Left hindlimb (tissue), 1 donor: ENCODE measurements around the gene ACSL4.
"Not testable (repeated sequence)": the region's sequence is repeated elsewhere in the genome, so short reads cannot be mapped to it uniquely, and the experiment has no call there.

Source experiments
- DNase-seq: peaks from one replicate; pipeline ENCODE4 v3.0.0-alpha.2; 2018

The ACSL4 gene

DNA sequence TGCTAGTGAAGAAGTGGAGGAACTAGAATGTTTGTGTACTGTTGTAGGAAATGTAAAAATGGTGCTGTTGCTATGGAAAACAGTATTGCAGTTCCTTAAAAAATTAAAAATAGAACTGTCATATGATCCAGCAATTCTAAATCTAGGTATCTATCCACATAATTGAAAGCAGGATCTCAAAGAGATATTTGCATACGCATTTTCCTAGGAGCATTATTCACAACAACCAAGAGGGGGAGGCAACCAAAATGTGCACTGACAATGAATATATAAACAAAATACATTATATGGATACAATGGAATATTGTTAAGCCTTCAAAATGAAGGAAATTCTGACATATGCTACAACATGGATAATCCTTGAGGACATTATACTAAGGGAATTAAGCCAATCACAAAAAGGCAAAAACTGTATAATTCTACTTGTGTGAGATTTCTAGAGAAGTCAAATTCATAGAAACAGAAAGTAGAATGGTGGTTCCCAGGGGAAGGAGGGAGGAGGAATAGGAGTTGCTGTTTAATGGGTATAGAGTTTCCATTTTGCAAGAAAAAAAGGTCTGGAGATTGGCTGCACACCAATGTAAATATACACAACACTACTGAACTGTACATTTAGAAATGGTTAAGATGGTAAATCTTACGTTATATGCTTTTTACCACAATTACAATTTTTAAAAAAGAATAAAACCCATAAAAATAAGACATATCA lies 72.5 kb downstream of the ACSL4 start:
- DNase-seq = no peak

DNA sequence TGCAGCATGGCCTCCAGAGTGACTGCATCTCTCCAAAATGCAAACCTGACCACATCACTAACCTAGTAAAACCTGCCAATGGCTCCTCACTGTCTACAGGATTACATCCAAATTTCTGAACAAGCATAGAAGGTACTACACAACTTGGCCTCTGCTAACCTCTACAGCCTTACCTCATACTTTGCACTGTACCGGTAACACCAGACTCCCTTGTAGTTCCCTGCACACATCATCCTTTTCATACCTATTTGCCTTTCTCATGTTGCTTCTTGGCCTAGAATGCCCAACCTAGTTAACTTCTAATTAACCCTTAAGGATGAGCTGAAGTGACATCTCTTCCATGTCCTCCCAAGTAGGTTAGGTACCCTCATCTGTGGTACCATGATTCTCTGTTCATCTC lies 74.7 kb downstream of the ACSL4 start:
- DNase-seq = no peak

DNA sequence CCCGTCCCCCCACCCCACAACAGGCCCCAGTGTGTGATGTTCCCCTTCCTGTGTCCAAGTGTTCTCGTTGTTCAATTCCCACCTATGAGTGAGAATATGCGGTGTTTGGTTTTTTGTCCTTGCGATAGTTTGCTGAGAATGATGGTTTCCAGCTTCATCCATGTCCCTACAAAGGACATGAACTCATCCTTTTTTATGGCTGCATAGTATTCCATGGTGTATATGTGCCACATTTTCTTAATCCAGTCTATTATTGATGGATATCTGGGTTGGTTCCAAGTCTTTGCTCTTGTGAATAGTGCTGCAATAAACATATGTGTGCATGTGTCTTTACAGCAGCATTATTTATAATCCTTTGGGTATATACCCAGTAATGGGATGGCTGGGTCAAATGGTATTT lies 75.7 kb downstream of the ACSL4 start:
- not testable (repeated sequence) for DNase-seq

DNA sequence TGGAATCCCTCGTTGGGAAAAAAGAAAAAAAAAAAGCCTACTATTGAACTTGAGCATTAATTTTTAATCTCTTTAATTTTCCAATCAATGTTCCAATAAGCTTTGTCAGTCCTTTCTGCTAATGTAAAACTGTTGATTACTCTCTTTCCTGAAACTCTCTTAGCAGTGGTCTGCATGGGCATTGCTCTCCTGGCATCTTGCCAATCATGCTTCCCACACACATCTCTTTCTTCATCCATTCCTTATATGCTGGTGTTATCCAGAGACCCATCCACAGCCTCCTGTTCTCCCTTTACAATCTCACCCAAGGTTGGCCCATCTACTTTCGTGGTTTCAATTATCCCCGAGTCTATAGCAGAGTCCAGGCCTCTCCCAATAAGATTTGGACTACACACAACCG lies 76.3 kb downstream of the ACSL4 start:
- DNase-seq = no peak

DNA sequence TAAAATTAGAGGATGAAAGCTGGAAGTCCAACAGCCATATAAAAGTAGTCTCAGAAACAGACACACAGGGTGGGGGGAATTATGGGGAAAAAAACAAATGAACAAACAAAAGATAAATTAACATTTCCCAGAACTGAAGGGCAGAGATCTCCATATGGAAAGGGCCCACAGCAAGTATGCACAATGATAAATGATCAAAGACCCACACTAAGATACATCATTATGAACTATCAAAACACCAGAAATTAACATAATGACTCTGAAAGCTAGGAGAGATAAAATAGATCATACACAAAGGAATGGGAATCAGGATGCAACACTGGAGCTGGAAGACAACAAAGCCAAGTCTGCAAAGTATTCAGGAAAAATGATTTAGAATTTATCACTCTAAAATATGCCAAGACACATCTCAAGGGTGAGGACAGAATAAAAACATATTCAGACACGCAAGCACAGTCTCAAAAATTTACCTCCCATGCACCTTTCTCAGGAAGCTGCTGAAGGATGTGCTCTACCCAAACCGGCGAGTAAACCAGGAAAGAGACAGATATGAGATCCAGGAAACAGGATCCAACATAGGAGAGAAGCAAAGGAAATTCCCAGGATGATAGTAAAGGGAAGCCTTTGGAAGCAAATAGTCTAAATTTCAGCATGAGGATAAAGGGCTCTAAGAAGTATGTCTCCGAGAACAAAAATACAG lies 77.4 kb downstream of the ACSL4 start:
- DNase-seq = no peak

DNA sequence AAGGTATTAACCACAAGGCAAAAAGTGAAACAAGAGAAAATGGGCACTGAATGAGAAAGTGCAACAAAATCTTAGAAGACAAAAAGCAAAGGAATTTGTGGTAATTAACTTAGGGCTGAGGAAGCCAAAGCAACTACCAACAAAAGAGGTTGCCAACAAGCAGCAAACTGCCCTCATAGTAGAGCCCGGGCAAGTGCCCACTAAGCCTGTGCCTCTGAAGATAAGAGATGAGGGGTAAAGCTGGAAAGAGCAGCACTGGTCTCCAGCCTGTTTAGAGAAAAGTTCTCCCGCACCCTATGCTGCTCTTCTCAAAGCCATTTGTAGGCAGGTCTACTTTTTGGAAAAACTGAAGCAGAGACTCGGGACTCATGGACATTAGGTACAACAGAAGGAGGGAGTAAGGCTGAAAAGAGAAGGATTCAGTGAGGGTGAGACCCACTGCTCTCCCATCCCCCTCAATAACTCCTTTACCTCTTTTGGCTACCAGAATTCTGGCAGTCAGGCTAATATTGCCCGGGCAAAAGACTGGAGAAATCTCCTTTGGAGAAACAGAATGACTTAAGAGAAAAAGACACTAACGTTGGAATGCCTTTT lies 78.4 kb downstream of the ACSL4 start:
- no peak for DNase-seq

DNA sequence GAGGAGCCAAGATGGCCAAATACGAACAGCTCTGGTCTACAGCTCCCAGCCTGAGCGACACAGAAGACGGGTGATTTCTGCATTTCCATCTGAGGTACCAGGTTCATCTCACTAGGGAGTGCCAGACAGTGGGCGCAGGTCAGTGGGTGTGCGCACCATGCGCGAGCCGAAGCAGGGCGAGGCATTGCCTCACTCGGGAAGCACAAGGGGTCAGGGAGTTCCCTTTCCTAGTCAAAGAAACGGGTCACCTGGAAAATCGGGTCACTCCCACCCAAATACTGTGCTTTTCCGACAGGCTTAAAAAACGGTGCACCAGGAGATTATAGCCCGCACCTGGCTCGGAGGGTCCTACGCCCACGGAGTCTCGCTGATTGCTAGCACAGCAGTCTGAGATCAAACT lies 88.4 kb downstream of the ACSL4 start:
- not testable (repeated sequence) for DNase-seq

DNA sequence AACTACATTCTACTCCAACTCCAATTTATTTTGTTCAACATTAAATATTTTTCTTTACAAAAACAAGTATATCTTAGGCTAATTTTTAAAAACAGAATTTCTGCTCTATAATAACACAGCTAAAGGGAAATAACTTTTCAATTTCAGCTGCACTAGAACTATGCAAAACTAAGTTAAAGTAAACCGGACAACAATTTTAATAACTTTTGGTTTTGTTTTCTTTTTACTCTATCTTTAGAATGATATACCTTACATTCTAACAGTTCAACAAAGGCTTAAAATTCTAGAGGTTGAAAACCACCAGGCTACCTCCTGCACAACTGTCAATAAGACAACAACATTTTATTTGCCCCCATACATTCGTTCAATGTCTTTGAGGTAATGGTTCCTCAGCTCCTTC lies 89.4 kb downstream of the ACSL4 start:
- DNase-seq = no peak

DNA sequence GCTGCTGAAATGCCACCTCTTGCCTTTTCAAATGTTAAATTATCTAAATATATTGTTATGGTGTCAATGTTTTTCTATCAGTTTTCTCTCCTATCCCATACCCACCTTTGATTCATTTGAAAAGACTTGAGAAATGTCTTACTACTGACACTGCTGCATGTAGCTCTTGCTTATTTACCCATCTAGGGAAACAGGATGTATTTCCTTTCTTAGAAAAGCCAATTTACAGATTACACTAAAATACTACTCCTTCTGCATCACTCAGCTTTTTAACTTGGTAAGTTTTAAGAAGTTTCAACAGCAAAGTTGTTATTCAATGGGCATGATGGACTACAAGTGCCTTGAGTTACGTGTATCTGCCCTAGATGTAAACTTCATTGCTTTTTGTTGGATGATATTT lies 94.9 kb downstream of the ACSL4 start:
- DNase-seq = no peak

DNA sequence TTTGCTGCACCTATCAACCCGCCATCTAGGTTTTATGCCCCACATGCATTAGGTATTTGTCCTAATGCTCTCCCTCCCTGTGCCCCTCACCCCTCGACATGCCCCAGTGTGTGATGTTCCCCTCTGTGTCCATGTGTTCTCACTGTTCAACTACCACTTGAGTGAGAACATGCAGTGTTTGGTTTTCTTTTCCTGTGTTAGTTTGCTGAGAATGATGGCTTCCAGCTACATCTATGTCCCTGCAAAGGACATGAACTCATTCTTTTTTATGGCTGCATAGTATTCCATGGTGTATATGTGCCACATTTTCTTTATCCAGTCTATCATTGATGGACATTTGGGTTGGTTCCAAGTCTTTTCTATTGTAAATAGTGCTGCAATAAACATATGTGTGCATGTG lies 95.6 kb downstream of the ACSL4 start:
- DNase-seq = not testable (repeated sequence)

DNA sequence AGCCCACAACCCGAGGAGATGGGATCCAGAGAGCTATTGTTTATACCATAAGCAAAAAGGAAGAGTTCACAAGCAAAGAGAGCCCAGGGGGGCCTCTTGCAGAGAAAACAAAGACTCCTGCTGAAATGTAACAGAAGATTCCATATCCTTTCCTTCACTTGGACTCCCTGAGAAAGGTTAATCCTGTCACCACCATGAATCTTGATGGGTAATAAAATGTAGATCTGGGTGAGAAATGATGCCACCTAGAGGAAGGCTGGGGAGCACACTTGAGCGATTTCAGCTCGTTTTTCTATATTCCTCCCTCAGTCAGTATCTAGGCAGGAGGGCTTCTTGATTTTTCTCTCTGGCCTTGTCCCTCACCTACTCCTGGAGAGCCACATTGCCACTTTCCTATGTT lies 97.9 kb downstream of the ACSL4 start:
- DNase-seq = no peak

DNA sequence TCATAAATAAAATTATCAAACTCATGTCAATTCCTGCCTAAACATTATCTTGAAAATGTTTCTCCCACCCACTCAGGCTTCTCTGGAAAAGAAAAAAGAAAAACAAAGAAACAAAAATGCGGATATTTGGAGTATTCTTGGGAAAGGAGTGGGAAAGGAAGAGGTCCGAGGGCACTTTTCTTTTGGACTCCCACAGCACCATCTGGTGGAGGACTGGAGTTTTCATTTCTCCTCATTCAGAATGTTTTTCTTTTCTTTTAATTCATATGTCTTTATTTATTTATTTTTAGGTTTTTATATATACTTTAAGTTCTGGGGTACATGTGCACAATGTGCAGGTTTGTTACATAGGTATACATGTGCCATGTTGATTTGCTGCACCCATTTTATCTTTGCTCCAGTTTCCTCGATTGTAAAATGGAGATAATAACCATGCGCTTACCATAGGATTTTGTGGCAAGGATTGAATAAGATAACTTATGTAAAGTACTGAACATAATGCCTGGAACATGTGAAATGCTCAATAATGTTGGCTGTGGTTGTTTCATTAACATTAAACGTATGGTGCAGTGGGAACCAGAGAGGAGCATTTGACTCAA lies 100.1 kb downstream of the ACSL4 start:
- DNase-seq = no peak

DNA sequence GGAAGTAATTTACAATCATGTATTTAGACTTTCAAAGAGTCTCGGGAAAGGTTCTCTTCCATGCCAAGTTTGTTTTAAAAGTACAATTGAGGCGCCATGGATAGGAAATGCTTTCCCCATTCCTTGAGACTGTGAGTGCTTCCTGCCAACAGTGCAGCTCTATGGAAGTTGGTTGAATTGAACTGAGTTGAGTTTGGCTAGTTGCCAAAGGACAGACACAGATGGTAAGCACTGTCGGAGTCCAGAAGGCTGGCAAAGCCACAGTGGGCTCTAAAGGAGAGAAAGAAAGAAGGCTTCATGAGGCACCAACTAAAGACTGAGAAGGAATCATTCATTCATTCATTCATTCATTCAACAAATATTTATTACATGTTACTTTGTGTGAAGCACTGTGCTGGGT lies 103.7 kb downstream of the ACSL4 start:
- no peak for DNase-seq

DNA sequence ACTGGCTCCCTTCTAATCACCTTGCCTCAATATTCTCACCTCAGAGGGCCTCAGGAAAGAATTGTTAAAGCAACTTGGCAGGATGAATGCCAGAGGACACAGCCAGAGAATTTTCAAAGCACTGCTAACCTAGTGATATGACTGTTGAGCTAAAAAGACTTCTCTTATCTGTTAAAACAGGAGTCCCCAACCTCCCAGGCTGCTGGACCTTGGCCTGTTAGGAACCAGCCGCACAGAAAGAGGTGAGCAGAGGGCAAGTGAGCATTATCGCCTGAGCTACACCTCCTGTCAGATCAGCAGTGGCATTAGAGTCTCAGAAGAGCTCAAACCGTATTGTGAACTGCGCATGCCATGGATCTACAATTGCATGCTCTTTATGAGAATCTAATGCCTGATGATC lies 106.4 kb downstream of the ACSL4 start:
- no peak for DNase-seq

DNA sequence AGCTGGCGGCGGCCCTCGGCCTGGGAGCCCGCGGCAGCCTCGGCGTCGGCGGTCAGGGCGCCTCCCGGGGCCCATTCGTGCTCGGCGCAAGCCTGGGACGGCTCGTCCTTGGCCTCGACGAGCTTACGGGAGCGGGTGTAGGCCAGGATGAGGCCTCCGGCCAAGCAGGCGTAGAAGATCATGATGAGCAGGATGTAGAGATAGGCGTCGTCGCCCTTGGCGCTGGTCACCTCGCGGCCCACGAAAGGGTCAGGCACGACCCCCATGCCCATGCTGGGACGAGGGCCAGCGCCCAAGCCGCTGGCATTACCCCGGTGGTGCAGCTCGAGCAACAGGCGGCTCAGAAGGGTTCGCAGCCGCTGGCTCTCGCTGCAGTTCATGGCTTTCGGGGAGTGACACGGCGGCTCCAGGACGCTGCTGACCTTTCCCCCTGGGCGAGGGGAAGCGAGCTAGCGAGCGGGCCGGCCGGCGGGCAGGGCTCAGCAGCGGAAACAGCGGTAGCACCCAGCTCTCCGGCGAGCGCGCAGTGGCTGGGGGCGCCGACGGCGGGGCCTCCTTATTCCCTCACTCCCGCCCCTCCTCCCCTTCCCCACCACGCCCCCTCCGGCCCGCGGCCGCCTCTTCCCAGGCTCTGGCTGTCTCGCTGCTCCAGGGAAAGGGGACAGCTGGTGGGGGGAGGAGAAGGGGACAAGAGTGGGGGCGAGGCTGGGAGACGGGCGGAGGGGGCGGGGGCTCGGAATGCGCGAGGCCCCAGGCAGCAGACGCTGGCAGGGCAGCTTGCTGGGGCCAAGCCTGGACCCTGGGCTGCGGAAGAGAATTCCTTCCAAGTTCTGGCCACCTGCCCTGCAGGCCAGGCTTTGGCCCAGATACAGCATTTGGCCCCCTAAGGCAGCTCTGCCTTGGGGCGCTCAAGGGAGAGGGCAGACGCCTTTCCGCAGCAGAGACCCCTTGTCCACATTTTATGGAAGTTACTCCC lies 108.1 kb downstream of the ACSL4 start, which contains the start of gene KCNE5:
TSS of gene KCNE5 (minus strand) at position 532 of the 976 bp plus-strand sequence. CDS start at position 380, 152 bp downstream.
- peak; percentile 68 for DNase-seq

DNA sequence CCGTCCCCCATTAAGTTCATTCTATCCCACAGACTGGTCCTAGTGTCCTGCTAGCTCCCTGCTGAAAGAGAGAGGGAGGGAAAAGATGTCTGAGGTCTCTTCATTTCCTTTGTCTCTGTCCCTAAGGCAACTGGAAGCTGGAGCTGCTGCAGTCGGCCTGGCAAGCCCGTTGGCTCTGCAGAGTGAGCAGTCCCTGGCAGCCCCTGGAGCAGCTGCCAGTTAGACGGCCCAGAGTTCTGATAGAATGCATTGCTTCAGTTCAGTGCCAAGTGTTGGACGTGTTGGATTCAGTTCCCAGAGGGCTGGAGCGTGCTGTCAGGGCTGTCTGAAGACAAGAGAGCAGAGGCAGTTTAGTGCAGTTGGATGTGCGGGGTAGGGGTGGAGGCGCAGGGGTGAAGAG lies 109.1 kb downstream of the ACSL4 start:
- peak; percentile 35 for DNase-seq

DNA sequence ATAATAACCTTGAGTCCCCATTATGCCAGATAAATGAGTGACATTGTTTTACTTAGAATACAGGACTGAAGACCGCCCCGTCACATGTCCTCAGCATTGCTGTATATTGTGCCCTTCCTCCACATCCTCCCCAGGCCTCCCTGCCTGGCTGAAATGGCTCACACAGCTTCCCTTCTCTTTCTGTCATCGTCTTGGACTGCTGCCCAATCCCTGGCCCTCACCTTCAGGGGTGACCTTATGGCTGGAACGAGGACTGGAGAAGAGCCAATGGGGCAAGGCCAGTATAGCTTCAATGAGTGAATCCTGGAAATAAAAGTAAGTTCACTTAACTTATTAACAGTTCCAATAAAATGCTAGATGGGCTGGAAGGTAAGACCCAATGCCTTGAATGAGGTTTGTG lies 110.8 kb downstream of the ACSL4 start:
- no peak for DNase-seq

DNA sequence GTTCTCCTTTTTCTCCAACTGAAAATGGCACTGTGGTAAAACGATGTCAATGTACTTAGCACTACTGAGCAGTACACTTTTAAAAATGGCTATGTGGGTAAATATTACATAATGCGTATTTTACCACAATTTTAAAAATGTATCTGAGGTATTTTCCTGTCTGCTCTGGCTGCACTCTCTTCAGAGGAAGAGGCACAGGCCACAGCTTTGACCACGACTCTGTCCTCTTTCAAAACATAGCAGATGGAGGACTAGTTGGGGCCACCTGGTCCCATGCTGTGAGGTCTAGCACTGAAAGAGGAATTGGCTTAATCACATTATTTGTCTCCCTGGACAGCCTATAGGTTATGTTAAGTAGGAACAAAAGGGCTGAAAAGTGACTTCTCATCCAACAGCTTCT lies 113.3 kb downstream of the ACSL4 start:
- no peak for DNase-seq

DNA sequence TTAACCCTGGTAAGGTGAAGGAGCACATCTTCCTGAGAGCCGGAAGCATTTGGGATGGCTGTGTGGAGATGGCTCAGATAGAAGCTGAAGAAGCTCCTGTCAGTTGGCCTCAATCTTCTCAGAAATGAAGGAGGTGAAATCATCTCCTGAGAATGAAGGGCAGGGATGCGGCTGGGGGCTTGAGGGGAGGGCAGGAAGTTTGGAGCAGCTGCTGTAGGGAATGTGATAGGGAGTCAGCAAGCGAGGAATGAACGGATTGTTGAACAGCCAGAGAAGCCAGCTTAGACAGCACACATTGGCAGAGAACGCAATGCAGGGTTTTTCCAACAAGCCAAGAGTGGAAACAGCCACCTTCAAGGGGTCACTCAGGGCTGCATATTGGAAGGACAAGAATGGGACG lies 118.1 kb downstream of the ACSL4 start:
- DNase-seq = no peak

DNA sequence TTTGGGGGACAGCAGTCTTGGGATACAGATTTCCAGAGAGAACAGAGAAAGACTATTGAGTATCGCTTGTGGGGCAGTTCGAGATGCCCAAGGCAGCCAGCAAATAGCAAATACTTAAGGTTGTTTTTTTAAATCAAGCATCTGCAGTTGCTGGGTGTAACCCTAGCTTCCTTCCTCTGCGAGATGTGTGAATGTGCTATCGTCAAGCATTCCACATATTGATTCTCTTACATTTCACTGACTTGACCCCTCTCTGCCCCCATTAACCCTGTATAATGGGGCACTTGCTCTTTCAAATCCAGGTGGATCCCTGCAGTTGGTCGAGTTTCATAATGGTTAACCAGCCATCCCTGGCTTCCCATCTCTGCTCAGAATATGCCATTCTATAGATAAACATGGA lies 131.6 kb downstream of the ACSL4 start:
- no peak for DNase-seq

DNA sequence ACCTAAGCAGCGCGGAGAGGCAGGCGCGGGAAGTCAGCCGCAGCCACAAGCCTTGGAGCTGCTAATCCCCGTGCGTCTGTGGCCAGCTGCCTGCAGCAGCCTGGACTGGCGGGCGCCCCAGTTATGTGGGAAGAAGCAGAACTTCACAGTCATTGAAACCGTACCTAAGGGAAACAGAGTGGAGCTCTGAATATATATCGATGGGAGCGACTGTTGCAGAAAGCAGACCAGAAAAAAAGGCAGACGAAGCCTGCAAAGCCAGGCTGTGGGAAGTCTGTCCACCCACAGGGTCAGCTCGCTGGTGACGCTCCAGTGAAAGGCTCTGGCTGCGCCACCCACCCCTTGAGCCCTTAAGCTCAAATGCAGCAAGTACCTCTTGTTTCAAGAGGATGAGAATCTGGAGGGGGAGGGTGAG lies 132.8 kb downstream of the ACSL4 start:
- peak; percentile 65 for DNase-seq

DNA sequence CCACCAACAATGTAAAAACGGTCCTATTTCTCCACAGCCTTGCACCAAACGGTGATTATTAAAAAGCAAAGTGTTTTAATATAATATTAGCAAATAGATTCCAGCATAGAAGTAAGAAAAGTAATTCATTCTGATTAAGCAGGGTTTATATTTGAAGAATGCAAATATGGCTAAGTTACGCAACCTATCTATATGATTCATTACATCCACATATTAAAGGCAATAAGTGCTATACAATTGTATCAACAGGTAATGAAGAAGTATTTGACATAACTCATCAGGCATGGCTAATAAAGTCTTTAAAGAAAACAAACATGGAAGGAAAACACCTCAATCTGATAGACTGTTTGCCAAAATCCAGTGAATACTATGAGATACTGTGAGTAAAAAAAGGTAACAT lies 137.0 kb downstream of the ACSL4 start:
- no peak for DNase-seq
